ENCODE data around the gene PHF14. TPM values are rescaled to one million over a fixed set of nuclear protein-coding genes. Genes with fewer than 3 reads are reported as not detected.

Gene PHF14
- total RNA-seq, 1 experiment from 2014 or later, result 50.8 TPM

- Histone ChIP-seq H3K23ac (ENCODE audit: insufficient read length, low read depth, low read length) (no peak overlapping the region), H3K79me1 (ENCODE audit: insufficient read depth, low read depth, low read length, poor library complexity, severe bottlenecking) (no peaks in the 10 kb centered on the region), H2AFZ (ENCODE audit: low read length) (no peak overlapping the region), H3K9ac (ENCODE audit: extremely low read depth, insufficient read length, low read length) (no peak overlapping the region), H2BK120ac (ENCODE audit: low read depth, low read length, poor library complexity, severe bottlenecking) (no peak overlapping the region), H3K79me2 (ENCODE audit: insufficient read depth, low read length) (no peaks in the 10 kb centered on the region), H3K4ac (ENCODE audit: low read depth, low read length) (no peak overlapping the region), H4K91ac (ENCODE audit: insufficient read length, low read depth, low read length) (no peak overlapping the region), H2AK5ac (ENCODE audit: insufficient read length, low read length) (no peak overlapping the region), H3K56ac (ENCODE audit: insufficient read length, low read depth, low read length) (no peak overlapping the region), H3K14ac (ENCODE audit: insufficient read depth, low read length) (no peak overlapping the region), H2BK12ac (ENCODE audit: insufficient read length, low read depth, low read length) (no peak overlapping the region), H2BK15ac (ENCODE audit: low read depth, low read length) (no peak overlapping the region), H3K27ac (ENCODE audit: insufficient read length, low read depth, low read length) (no peak overlapping the region), H3K23me2 (ENCODE audit: insufficient read length, low read depth, low read length, poor library complexity, severe bottlenecking) (no peaks in the 10 kb centered on the region), H4K8ac (replicated peaks; ENCODE audit: insufficient read length, low read depth, low read length) (no peak overlapping the region), H3K9me3 (ENCODE audit: control insufficient read depth, low read depth, low read length) (no peaks in the 10 kb centered on the region), H3K4me1 (ENCODE audit: insufficient read depth, low read length) (peaks cover 4% of the 10 kb centered on the region; the same call in 1 of the 2 replicates), H2BK5ac (ENCODE audit: insufficient read length, low read length) (no peak overlapping the region), H3K18ac (ENCODE audit: insufficient read length, low read depth, low read length) (no peak overlapping the region), H3T11ph (ENCODE audit: low read length) (no peak overlapping the region), H2BK20ac (ENCODE audit: low read depth, low read length, poor library complexity, severe bottlenecking) (no peak overlapping the region), H4K5ac (ENCODE audit: insufficient read length, low read depth, low read length) (no peak overlapping the region), H4K20me1 (ENCODE audit: control insufficient read depth, insufficient read depth, insufficient read length) (no peaks in the 10 kb centered on the region), H3K4me2 (ENCODE audit: insufficient read depth, insufficient read length, low read length) (peak overlapping the region; percentile 49), H3K27me3 (ENCODE audit: insufficient read depth, low read length) (peaks cover 5% of the 10 kb centered on the region; the same call in 1 of the 2 replicates)
- Mint-ChIP-seq H3K27me3 (ENCODE audit: low read depth) (peaks cover 94% of the 10 kb centered on the region), H3K4me1 (peaks cover 45 to 79% of the 10 kb centered on the region in 2 experiments), H3K9me3 (peaks cover under 1 to 6% of the 10 kb centered on the region in 2 experiments; a peak in 4 of 5 replicates), H3K4me3 (peak overlapping the region; percentile 64 to 79), H3K36me3 (ENCODE audit: insufficient read depth in 1 of 3, low read depth in 3 of 3) (peaks cover 0 to 2% (median 0%) of the 10 kb centered on the region in 3 experiments; a peak in 3 of 7 replicates), H3K27ac (peak overlapping the region; percentile 92 to 99 (median 97))
- TF ChIP-seq CTCF (conservative IDR thresholded peaks at IDR 0.05), result no peak
- no CpG with 5 or more reads among the region's 17 CpGs for WGBS (ENCODE audit: extremely low coverage, insufficient read length, low lambda C conversion rate)
- peak; percentile 75 for DNase-seq
Measured at GRCh38 chr7:11193131-11193867, 219.6 kb downstream of the PHF14 start.

Measured in H9 (cell line).